Measurements from ENCODE around the gene ITFG1.

DNA sequence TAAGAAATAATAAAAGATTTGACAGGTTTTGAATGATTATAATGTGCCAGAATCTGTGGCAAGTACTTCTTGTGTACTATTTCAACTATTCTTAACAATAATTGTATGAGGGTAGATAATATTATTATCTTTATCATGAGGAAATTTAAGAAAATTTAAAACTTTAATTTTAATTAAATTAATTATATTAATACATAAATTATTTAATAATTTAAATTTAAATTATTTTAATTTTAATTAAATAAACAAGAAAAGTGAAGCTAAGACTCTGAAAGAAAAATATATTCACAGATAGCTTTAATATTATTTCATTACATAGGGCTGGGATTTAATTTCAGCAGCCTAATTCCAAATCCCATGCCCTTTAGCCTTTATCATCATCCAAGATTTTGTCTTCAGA, 285.7 kb downstream of the ITFG1 start:
- TF ChIP-seq CTCF (conservative IDR thresholded peaks at IDR 0.05) (no peak), ZFX (IDR thresholded peaks at IDR 0.05) (no peak)

All from C4-2B (cell line).